HFFc6 (cell line): ENCODE measurements around the gene ASTL. TPM values are rescaled to one million over a fixed set of nuclear protein-coding genes. Genes with fewer than 3 reads are reported as not detected.

Experiments used
- DNase-seq: peaks from one replicate; pipeline ENCODE4 v3.0.0-alpha.2; 2018
- H3K27ac Mint-ChIP-seq: 2 replicates; pipeline ENCODE4 v1.8.0; 2020; ENCODE audit warnings: mild to moderate bottlenecking, mixed read lengths
- H3K27me3 Mint-ChIP-seq: 2 replicates; pipeline ENCODE4 v1.8.0; 2021; ENCODE audit warnings: mild to moderate bottlenecking, moderate library complexity, mixed read lengths; ENCODE audit not compliant: insufficient read depth
- H3K36me3 Mint-ChIP-seq: 2 replicates; pipeline ENCODE4 v1.8.0; 2021; ENCODE audit warnings: low read depth, mixed read lengths
- H3K4me1 Mint-ChIP-seq: 2 replicates; pipeline ENCODE4 v1.8.0; 2020; ENCODE audit warnings: low read depth, mixed read lengths
- H3K4me3 Mint-ChIP-seq: 2 replicates; pipeline ENCODE4 v1.8.0; 2020; ENCODE audit warnings: mild to moderate bottlenecking, moderate library complexity, mixed read lengths
- H3K9me3 Mint-ChIP-seq: 2 replicates; pipeline ENCODE4 v1.8.0; 2020; ENCODE audit warnings: mild to moderate bottlenecking, mixed read lengths
- CTCF ChIP-seq: fragments of 200-600 bp; sonication (generic); IDR thresholded peaks from 2 replicates; pipeline ENCODE4 v1.5.0; 2021; ENCODE audit warnings: antibody characterized with exemption, mild to moderate bottlenecking
- total RNA-seq, 6 experiments: library from RNA; stranded (reverse); fragmentation: NEBNext Ultra II Directional; extraction: Animal tissue kit (Norgen Biotek cat#: 25700); gene quantifications; 2 replicates in 1 of 6; 3 replicates in 5 of 6; pipeline ENCODE4 v1.2.3, GENCODE V29; 2021

The ASTL gene
- total RNA-seq, 6 experiments from 2014 or later, result 0.25 to 0.39 (median 0.31) TPM; not detected in 3

- no peak for TF ChIP-seq CTCF
- Mint-ChIP-seq H3K27ac (no peak overlapping the region), H3K27me3 (peaks cover 19% of the 10 kb centered on the region), H3K9me3 (no peaks in the 10 kb centered on the region), H3K4me3 (no peak overlapping the region), H3K4me1 (no peaks in the 10 kb centered on the region), H3K36me3 (no peaks in the 10 kb centered on the region)
- no peak for DNase-seq
These were observed 20.2 kb upstream of the ASTL start for GRCh38 chr2:96158554-96158940.

DNA sequence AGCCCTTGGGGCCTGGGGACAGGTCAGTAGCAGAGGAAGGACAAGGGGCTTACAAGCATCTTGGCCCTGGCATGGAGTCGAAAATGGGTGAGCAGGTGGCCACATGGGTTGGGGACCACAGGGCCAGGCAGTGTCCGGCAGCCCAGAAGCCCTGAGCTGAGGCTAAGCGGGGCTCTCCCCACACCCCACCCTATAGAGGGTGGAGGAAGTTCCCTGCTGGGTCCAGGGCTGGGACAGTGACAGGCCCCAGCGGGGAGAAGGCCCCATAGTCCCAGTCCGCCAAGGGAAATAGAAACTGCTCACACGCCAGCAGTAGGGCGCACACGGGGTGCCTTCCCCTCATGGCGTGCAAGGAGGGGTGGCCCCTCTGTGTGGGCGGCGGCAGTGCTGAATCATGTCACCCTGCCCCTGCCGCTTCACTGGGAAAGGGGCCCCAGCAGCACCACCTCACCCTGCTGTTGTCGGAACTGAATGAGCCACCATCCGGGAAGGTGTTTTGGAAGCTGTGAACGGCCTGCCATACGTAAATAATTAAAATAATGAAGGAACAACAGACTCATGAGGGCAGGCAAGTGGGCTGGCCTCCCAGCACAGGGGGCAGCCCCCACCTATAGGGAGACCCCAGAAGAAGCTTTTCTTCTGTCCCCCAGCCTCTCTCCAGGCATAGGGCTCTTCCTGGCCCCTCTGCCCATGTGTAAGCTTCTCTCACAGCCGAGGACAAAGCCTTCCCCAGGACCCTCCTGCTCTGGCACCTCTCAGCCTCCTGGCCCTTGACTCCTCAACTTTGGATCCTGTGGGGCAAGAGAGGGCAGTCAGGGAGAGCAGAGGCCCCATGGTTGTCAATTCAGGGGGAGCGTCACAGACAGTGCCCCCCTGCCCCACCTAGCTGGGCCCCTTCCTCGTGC is 19.6 kb upstream of the ASTL start:
- Mint-ChIP-seq H3K9me3 (no peaks in the 10 kb centered on the region), H3K4me1 (no peaks in the 10 kb centered on the region), H3K27ac (no peak overlapping the region), H3K27me3 (peaks cover 19% of the 10 kb centered on the region), H3K36me3 (no peaks in the 10 kb centered on the region), H3K4me3 (no peak overlapping the region)
- DNase-seq, result no peak
- no peak for TF ChIP-seq CTCF

- H3K36me3 Mint-ChIP-seq, result no peaks in the 10 kb centered on the region
- no peaks in the 10 kb centered on the region for H3K9me3 Mint-ChIP-seq
- no peak overlapping the region for H3K27ac Mint-ChIP-seq
- TF ChIP-seq CTCF, result no peak
- H3K27me3 Mint-ChIP-seq, result peaks cover 19% of the 10 kb centered on the region
- no peak for DNase-seq
- H3K4me3 Mint-ChIP-seq, result no peak overlapping the region
- no peaks in the 10 kb centered on the region for H3K4me1 Mint-ChIP-seq
These were observed 18.8 kb upstream of the ASTL start for GRCh38 chr2:96156926-96157648.

DNA sequence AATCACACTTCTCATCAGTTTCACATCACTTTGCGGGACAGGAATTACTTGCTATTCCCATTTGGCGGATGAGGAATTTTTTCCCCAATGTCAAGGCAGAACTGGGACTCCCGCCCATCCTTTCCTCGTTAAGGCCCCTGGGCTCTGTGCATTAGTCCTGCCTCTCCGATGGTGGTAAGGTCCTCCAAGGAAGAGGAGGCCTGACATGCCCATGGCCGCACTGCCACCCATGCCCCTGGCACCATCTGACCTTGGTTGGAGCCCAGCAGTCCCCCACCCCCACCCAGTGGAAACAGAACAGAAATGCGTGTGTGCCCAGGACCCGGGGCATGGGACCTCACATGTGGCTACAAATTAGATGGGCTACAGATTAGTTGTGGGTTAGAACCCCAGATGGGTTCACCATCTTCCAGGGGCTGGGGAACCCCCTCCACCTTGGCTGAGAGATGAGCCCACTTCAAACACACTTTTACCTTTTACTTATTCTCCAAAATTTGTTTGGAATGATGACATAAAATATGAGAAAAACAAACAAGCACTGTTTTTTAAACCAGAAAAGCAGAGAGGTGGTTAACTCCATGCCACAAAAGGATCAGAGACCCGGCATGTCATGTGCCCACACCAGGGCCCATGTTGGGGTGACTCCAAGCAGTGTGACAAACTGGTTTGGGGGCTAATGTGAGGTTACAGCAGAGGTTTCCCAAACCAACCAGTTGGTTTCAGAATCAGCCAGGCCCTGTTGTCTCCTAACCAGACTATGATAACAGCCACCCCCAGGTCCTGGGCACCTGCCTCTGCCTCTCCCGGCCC is 17.9 kb upstream of the ASTL start:
- H3K4me3 Mint-ChIP-seq, result no peak overlapping the region

More for the DNA sequence above, 17.9 kb upstream of the ASTL start:
- H3K36me3 Mint-ChIP-seq, result no peaks in the 10 kb centered on the region
- DNase-seq, result no peak
- no peaks in the 10 kb centered on the region; the same call in 1 of the 2 replicates for H3K4me1 Mint-ChIP-seq
- H3K27me3 Mint-ChIP-seq, result peaks cover 19% of the 10 kb centered on the region
- TF ChIP-seq CTCF, result no peak
- no peaks in the 10 kb centered on the region for H3K9me3 Mint-ChIP-seq
- no peak overlapping the region for H3K27ac Mint-ChIP-seq
